Muscle of back (tissue), 11 donors: ENCODE measurements around the gene MVD. TPM values are rescaled to one million over a fixed set of nuclear protein-coding genes. Genes with fewer than 3 reads are reported as not detected.
"Not testable (repeated sequence)": the region's sequence is repeated elsewhere in the genome, so short reads cannot be mapped to it uniquely, and the experiment has no call there.

Experiments used
- DNase-seq, 3 donors: peaks; one replicate each; pipeline versions ENCODE4 v3.0.0 to v3.0.0-alpha.2; 2013
- polyA plus RNA-seq, 10 donors: library from polyadenylated mRNA; unstranded; fragments of 120-200 nt; gene quantifications; one replicate each; pipeline ENCODE4 v1.2.1, GENCODE V29; 2013; ENCODE audit not compliant: insufficient read length in 10 of 10

The MVD gene
- polyA plus RNA-seq, 10 donors: 19.4 to 38.9 (median 26.3) TPM

- DNase-seq: no peak
Measured at GRCh38 chr16:88684569-88685155, 21.8 kb upstream of the MVD start.

GRCh38 chr16:88681709-88682451 is 19.0 kb upstream of the MVD start:
- peak in 1 of 3 donors; percentile 41 for DNase-seq

GRCh38 chr16:88681084-88681680 is 18.3 kb upstream of the MVD start:
- DNase-seq: no peak

DNA sequence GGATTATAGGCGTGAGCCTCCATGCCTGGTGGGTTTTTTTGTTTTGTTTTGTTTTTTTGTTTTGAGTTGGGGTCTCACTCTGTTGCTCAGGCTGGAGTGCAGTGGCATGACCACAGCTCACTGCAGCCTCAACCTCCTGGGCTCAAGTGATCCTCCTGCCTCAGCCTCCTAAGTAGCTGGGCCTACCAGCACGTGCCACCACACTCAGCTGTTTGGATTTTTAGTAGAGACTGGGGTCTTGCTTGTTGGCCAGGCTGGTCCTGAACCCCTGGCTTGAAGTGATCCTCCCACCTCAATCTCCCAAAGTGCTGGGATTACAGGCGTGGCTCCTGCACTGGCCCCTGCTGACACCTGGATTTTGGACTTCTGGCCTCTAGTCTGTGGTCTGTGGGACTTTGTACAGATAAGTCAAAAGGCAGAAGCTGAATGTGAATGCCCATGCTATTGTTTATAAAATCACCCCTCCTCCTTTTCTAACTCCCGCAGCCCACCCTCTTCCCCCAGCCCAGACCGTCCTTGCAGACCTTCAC is 17.7 kb upstream of the MVD start:
- DNase-seq: no peak

DNA sequence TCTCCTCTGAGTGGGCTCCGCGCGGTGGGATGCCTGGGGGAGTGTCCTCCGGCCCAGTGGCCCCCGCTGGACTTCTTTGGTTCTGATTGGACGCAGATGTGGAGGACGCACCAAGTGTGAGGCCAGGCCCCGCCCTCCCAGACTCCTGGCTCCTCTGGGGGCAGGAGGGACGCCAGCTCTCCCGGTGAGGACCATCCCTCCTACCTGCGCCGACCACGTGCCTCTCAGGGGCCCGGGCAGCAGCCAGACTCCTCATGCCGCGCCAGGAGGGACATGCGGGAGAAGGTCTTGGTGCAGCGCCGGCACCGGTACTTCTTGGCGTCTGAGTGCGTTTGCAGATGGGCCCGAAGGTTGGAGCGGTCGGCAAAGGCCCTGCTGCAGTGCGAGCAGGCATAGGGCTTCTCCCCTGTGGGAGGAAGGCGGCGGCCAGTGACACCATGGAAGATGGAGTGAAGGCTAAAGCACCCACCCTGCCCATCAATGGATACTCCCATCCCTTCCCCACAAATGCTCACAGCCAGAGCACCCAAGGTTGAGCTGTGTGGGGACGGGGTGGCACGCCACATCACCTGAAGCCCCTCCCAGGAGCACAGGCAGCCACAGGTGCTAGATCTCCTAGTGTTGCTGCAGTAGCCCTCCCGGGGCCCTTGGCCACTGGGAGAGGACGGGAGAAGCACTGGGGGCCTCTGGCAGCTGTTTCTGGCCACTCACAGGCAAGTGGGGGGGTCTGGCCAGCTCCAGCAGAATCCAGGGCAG is 15.5 kb upstream of the MVD start:
- no peak for DNase-seq

GRCh38 chr16:88677721-88678120 is 14.8 kb upstream of the MVD start:
- no peak for DNase-seq

GRCh38 chr16:88676502-88677242 is 13.8 kb upstream of the MVD start:
- no peak for DNase-seq

- DNase-seq: no peak
Measured at GRCh38 chr16:88673716-88674379, 11.0 kb upstream of the MVD start.

DNA sequence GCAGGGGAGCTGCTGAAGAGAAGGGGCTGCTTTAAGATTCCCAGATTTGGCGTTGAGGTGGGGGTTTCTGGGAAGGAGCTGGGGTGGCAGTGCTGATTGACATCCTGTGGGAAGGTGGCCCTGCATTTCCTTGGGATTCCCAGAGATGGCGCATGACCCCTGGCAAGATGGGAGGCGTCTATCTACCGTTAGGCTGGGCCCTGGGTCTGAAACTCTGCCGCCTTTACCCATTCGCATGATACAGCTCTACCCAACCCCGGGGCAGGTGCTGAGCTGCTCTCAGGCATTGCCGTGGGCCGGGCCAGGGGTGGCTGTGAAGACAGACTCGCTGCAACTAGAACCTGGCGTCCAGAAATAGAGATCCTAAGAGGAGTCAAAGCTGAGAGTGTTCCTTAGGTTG is 9.9 kb upstream of the MVD start:
- no peak for DNase-seq

DNA sequence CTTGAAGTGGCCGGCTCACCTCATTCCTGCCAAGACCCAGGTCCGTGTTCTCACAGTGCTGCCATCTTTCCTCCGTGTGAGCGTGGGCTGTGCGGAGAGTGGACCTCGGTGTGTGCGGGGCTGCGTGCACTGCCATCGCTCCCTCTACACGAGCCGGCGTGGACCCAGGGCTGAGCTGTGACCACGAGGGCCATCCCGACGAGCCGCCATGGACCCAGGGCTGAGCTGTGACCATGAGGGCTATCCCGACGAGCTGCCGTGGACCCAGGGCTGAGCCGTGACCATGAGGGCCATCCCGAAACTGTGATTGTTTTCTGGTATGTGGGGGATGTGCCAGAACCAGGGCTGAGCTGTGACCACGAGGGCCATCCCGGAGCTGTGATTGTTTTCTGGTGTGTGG is 8.9 kb upstream of the MVD start:
- no peak for DNase-seq

DNA sequence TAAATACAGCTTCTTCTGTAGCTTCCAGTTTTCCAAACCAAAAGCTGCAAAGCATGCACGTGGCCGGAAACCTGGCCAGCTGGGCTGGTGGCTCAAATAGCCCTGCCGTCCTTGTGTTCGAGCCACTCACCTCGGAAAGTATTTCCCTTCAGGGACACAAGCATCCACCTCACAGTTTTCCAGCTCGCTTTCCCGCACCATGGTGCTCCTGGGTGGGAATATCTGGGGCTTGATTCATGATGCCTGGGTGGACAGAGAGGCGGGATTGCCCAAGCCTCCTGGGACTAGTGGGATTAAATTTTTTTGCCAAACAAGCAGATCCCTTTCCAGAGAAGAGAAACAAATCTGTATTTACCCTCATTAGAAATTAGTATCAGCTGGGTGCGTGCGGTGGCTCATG is 7.1 kb upstream of the MVD start:
- DNase-seq: peak in 1 of 3 donors; percentile 42

DNA sequence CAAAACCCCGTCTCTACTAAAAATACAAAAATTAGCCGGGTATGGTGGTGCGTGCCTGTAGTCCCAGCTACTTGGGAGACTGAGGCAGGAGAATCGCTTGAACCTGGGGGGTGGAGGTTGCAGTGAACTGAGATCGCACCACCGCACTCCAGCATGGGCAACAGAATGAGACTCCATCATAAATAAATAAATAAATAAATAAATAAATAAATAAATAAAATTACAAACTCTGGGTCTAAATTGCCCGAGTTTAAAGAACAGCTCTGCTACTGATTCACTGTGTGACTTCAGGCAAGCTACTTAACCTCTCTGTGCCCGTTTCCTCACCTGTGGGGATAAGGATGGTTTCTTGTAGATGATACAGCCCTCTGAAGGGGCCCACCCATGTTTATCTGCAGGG is 6.6 kb upstream of the MVD start:
- DNase-seq: not testable (repeated sequence)

- no peak for DNase-seq
Measured at GRCh38 chr16:88667461-88667860, 4.6 kb upstream of the MVD start.

DNA sequence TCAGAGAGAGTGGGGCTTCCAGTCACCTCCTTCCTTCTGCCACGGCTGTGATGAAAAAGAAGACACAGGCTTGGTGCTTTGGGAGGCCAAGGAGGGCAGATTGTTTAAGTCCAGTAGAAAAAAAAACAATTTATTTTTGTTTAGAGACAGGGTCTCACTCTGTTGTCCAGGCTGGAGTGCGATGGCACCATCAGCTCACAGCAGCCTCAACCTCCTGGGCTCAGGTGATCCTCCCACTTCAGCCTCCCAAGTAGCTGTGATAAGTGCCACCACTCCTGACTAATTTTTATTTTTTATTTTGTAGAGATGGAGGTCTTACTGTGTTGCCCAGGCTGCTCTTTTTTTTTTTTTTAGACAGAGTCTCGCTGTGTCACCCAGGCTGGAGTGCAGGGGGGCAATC is 2.7 kb upstream of the MVD start:
- no peak for DNase-seq

GRCh38 chr16:88665148-88665547 is 2.3 kb upstream of the MVD start:
- no peak for DNase-seq

GRCh38 chr16:88662222-88662842 is 559 bp downstream of the MVD start:
- DNase-seq: no peak

DNA sequence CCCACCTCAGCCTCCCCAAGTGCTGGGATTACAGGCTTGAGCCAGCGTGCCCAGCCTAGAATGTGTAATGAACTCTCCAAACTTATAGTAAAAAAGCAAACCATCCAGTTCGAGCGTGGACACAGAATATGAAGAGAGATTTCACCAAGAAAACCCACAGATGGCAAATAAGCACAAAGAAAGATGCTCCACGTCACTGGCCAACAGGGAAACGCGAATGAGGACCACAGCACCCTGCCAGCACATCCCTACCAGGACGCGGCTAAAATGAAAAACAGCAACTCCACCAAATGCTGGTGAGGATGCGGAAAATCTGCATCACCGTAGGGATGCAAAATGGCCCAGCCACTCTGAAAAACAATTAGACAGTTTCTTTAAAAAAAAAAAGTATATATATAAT is 1.4 kb downstream of the MVD start:
- no peak for DNase-seq

DNA sequence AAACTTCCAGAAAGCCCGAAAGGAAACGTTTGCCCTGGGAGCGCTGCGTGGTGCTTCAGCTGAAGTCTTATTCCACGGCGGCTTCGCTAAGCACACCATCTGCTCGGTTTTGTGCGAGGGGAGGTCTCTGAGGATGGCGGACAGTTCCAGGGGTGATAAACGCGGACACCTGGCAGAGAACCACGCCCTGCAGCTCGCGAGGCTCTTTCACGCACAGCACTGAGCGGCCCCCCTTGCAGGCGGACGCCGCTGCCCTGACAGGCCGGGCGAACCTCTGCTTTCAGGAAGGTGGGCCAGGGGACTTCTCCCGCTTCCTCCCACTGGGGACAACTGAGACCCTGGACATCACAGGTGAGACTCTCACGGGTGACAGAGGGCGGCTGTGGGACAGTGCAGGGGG is 3.7 kb downstream of the MVD start:
- no peak for DNase-seq

DNA sequence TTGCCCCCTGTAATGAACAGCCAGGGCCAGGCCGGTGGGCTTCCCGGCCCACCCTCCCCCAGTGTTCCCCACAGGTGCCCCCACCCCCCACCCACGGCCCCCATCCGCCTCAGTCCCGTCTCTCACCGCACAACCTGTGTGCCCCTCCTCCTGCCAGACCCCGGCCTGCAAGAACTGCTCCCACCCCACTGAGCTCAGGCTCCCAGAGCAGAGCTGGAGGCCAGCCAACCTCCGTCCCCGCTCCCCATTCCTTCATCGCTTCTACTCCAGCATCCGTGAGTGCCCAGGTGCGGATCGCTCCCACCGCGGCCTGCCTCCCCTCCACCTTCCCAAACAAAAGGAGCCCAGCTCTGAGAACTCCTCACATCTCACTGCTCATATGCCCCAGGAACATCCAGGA is 4.2 kb downstream of the MVD start:
- DNase-seq: no peak

GRCh38 chr16:88657371-88657770 is 5.5 kb downstream of the MVD start:
- DNase-seq: no peak
